ENCODE data around the gene FREM2.

The FREM2 gene

DNA sequence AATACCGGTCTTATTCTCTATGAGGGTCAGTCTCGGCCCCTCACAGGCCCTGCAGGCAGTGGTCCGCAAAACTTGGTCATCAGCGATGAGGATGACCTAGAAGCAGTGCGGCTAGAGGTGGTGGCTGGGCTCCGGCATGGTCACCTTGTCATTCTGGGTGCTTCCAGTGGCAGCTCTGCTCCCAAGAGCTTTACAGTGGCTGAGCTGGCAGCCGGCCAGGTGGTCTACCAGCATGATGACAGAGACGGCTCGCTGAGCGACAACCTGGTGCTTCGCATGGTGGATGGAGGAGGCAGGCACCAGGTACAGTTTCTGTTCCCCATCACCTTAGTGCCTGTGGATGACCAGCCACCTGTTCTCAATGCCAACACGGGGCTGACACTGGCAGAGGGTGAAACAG lies 1.8 kb downstream of the FREM2 start:
- Histone ChIP-seq H3K27me3 (replicated peaks; ENCODE audit: control insufficient read depth, insufficient read depth, low read length) (no peaks in the 10 kb centered on the region), H3K4me3 (replicated peaks; ENCODE audit: low read depth, low read length) (no peak overlapping the region), H3K36me3 (ENCODE audit: control insufficient read depth, insufficient read depth, low read length) (no peaks in the 10 kb centered on the region)
- no peak for DNase-seq (ENCODE audit: extremely low read depth, insufficient read length)
- TF ChIP-seq, protein P1, sequence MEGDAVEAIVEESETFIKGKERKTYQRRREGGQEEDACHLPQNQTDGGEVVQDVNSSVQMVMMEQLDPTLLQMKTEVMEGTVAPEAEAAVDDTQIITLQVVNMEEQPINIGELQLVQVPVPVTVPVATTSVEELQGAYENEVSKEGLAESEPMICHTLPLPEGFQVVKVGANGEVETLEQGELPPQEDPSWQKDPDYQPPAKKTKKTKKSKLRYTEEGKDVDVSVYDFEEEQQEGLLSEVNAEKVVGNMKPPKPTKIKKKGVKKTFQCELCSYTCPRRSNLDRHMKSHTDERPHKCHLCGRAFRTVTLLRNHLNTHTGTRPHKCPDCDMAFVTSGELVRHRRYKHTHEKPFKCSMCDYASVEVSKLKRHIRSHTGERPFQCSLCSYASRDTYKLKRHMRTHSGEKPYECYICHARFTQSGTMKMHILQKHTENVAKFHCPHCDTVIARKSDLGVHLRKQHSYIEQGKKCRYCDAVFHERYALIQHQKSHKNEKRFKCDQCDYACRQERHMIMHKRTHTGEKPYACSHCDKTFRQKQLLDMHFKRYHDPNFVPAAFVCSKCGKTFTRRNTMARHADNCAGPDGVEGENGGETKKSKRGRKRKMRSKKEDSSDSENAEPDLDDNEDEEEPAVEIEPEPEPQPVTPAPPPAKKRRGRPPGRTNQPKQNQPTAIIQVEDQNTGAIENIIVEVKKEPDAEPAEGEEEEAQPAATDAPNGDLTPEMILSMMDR (IDR thresholded peaks at IDR 0.05; ENCODE audit: insufficient read depth, low read length, poor library complexity, severe bottlenecking) = no peak

- DNase-seq (ENCODE audit: extremely low read depth, insufficient read length) = no peak
- H3K4me3 ChIP-seq (replicated peaks; ENCODE audit: low read depth, low read length) = no peak overlapping the region
- no peaks in the 10 kb centered on the region for H3K27me3 ChIP-seq (replicated peaks; ENCODE audit: control insufficient read depth, insufficient read depth, low read length)
- TF ChIP-seq, protein P1 (IDR thresholded peaks at IDR 0.05; ENCODE audit: insufficient read depth, low read length, poor library complexity, severe bottlenecking) = no peak
- no peaks in the 10 kb centered on the region for H3K36me3 ChIP-seq (ENCODE audit: control insufficient read depth, insufficient read depth, low read length)
These were observed 3.4 kb downstream of the FREM2 start for GRCh38 chr13:38690231-38690630.

- Histone ChIP-seq H3K27me3 (replicated peaks; ENCODE audit: control insufficient read depth, insufficient read depth, low read length) (no peaks in the 10 kb centered on the region), H3K4me3 (replicated peaks; ENCODE audit: low read depth, low read length) (no peak overlapping the region), H3K36me3 (ENCODE audit: control insufficient read depth, insufficient read depth, low read length) (no peaks in the 10 kb centered on the region)
- TF ChIP-seq, protein P1 (IDR thresholded peaks at IDR 0.05; ENCODE audit: insufficient read depth, low read length, poor library complexity, severe bottlenecking) = no peak
- no peak for DNase-seq (ENCODE audit: extremely low read depth, insufficient read length)
These were observed 6.3 kb downstream of the FREM2 start for GRCh38 chr13:38693168-38693567.

- no peak for DNase-seq (ENCODE audit: extremely low read depth, insufficient read length)
- H3K4me3 ChIP-seq (replicated peaks; ENCODE audit: low read depth, low read length) = no peak overlapping the region
- no peaks in the 10 kb centered on the region for H3K27me3 ChIP-seq (replicated peaks; ENCODE audit: control insufficient read depth, insufficient read depth, low read length)
These were observed 6.8 kb downstream of the FREM2 start for GRCh38 chr13:38693641-38694040.

GRCh38 chr13:38697197-38697596 lies 10.3 kb downstream of the FREM2 start:
- TF ChIP-seq, protein P1 (IDR thresholded peaks at IDR 0.05; ENCODE audit: insufficient read depth, low read length, poor library complexity, severe bottlenecking) = no peak
- DNase-seq (ENCODE audit: extremely low read depth, insufficient read length) = no peak
- Histone ChIP-seq H3K36me3 (ENCODE audit: control insufficient read depth, insufficient read depth, low read length) (no peaks in the 10 kb centered on the region), H3K4me3 (replicated peaks; ENCODE audit: low read depth, low read length) (no peak overlapping the region), H3K27me3 (replicated peaks; ENCODE audit: control insufficient read depth, insufficient read depth, low read length) (no peaks in the 10 kb centered on the region)

More at GRCh38 chr13:38693641-38694040, 6.8 kb downstream of the FREM2 start:
- TF ChIP-seq, protein P1 (IDR thresholded peaks at IDR 0.05; ENCODE audit: insufficient read depth, low read length, poor library complexity, severe bottlenecking) = no peak
- H3K36me3 ChIP-seq (ENCODE audit: control insufficient read depth, insufficient read depth, low read length) = no peaks in the 10 kb centered on the region

Data from GM06990 (cell line).